Endothelial cell of hepatic sinusoid (primary cell): ENCODE data around the gene ADAP1.

ENCODE experiments used
- in situ Hi-C: cut with HindIII; loops from 2 replicates; pipeline ENCODE4 v1.10.0; 2017; ENCODE audit warnings: low sequenced_read_pairs

ADAP1 gene

GRCh38 chr7:851204-851603, 103.3 kb downstream of the ADAP1 start:
- in situ Hi-C loops, result no loop called here

- in situ Hi-C loops, result loop anchor here (10.0 kb wide), 1 partner anchor 355 kb away; no protein-coding TSS in a partner anchor
Measured at GRCh38 chr7:849781-850180, 104.7 kb downstream of the ADAP1 start.

GRCh38 chr7:849145-849544, 105.3 kb downstream of the ADAP1 start:
- in situ Hi-C loops, result loop anchor here (10.0 kb wide), 1 partner anchor 354 kb away; no protein-coding TSS in a partner anchor
